GM23338 (cell line): ENCODE results near the gene PTPRR. TPM values are rescaled to one million over a fixed set of nuclear protein-coding genes. Genes with fewer than 3 reads are reported as not detected.

Experiments used
- ATAC-seq: fragments of 200-7000 bp; cut with Tn5 transposase; 3 replicates; pipeline ENCODE4 v1.9.1; 2020
- DNase-seq: peaks from one replicate; pipeline ENCODE4 v3.0.0-alpha.2; 2015; ENCODE audit warnings: low spot score
- H2AFZ ChIP-seq: fragments of 200-600 bp; sonication (generic); 2 replicates; pipeline ENCODE4 v1.8.0; 2016; ENCODE audit warnings: antibody characterized with exemption, mild to moderate bottlenecking, moderate library complexity
- H3F3A ChIP-seq: fragments of 200-600 bp; sonication (generic); replicated peaks from 2 replicates; pipeline ENCODE4 v1.8.0; 2017; ENCODE audit warnings: antibody characterized with exemption, mixed run types, low read depth
- H3K27ac ChIP-seq: fragments of 200-600 bp; sonication (generic); 2 replicates; pipeline ENCODE4 v1.6.1; 2016; ENCODE audit warnings: low read depth
- H3K27me3 ChIP-seq: fragments of 200-600 bp; sonication (generic); 2 replicates; pipeline ENCODE4 v1.8.0; 2016; ENCODE audit warnings: mild to moderate bottlenecking, mixed run types, moderate library complexity; ENCODE audit not compliant: insufficient read depth
- H3K36me3 ChIP-seq: fragments of 200-600 bp; sonication (generic); 2 replicates; pipeline ENCODE4 v1.8.0; 2016; ENCODE audit warnings: mild to moderate bottlenecking; ENCODE audit not compliant: insufficient read depth
- H3K4me1 ChIP-seq: fragments of 200-600 bp; sonication (generic); 2 replicates; pipeline ENCODE4 v1.8.0; 2016; ENCODE audit warnings: mild to moderate bottlenecking, moderate library complexity; ENCODE audit not compliant: insufficient read depth
- H3K4me2 ChIP-seq: fragments of 200-600 bp; sonication (generic); 2 replicates; pipeline ENCODE4 v1.7.1; 2017; ENCODE audit warnings: mixed run types
- H3K4me3 ChIP-seq: fragments of 200-600 bp; sonication (generic); 2 replicates; pipeline ENCODE4 v1.6.1; 2016; ENCODE audit warnings: mixed run types
- H3K79me2 ChIP-seq: fragments of 200-600 bp; sonication (generic); replicated peaks from 2 replicates; pipeline ENCODE4 v1.8.0; 2017; ENCODE audit warnings: mild to moderate bottlenecking; ENCODE audit not compliant: insufficient read depth
- H3K9me2 ChIP-seq: fragments of 200-600 bp; sonication (generic); 2 replicates; pipeline ENCODE4 v1.8.0; 2017; ENCODE audit not compliant: insufficient read depth
- H4K20me1 ChIP-seq: fragments of 200-600 bp; sonication (generic); replicated peaks from 2 replicates; pipeline ENCODE4 v1.8.0; 2017; ENCODE audit warnings: mild to moderate bottlenecking; ENCODE audit not compliant: insufficient read depth
- H3K27ac Mint-ChIP-seq: 2 replicates; pipeline ENCODE4 v1.8.0; 2020; ENCODE audit warnings: inconsistent platforms, mild to moderate bottlenecking, moderate library complexity, mixed read lengths
- H3K27me3 Mint-ChIP-seq: 3 replicates; pipeline ENCODE4 v1.8.0; 2022; ENCODE audit warnings: low read depth, mild to moderate bottlenecking, moderate library complexity, mixed read lengths, inconsistent platforms; ENCODE audit not compliant: insufficient read depth, poor library complexity
- H3K36me3 Mint-ChIP-seq: 3 replicates; pipeline ENCODE4 v1.8.0; 2021; ENCODE audit warnings: low read depth, mild to moderate bottlenecking, inconsistent platforms, moderate library complexity, mixed read lengths
- H3K4me1 Mint-ChIP-seq: 3 replicates; pipeline ENCODE4 v1.8.0; 2020; ENCODE audit warnings: mild to moderate bottlenecking, inconsistent platforms, mixed read lengths
- H3K4me3 Mint-ChIP-seq: 3 replicates; pipeline ENCODE4 v1.8.0; 2021; ENCODE audit warnings: moderate library complexity, mild to moderate bottlenecking, inconsistent platforms, mixed read lengths
- H3K9me3 Mint-ChIP-seq: 3 replicates; pipeline ENCODE4 v1.8.0; 2020; ENCODE audit warnings: moderate library complexity, mild to moderate bottlenecking, inconsistent platforms, mixed read lengths
- CREB1 ChIP-seq: fragments of 250-450 bp; sonication (Bioruptor Pico); IDR thresholded peaks from 2 replicates; pipeline ENCODE4 v1.5.0; 2020; ENCODE audit warnings: low read depth, mild to moderate bottlenecking, moderate library complexity
- CTCF ChIP-seq, 2 experiments: fragments of 200-600 bp in 1 of 2; sonication (generic) in 1 of 2; conservative IDR thresholded peaks; 2 replicates each; pipeline versions ENCODE4 v1.5.1 to v1.6.1; 2016 to 2017; ENCODE audit warnings: antibody characterized with exemption in 2 of 2, low read depth in 2 of 2, mild to moderate bottlenecking in 2 of 2, moderate library complexity in 1 of 2
- EZH2 ChIP-seq: fragments of 200-600 bp; sonication (generic); IDR thresholded peaks from one replicate; pipeline ENCODE4 v1.8.0; 2017; ENCODE audit warnings: antibody characterized with exemption, mild to moderate bottlenecking, low read depth; ENCODE audit not compliant: unreplicated experiment
- EZH2phosphoT487 ChIP-seq: fragments of 200-600 bp; sonication (generic); IDR thresholded peaks from one replicate; pipeline ENCODE4 v1.8.1; 2018; ENCODE audit warnings: antibody characterized with exemption; ENCODE audit not compliant: unreplicated experiment
- JUNB ChIP-seq: IDR thresholded peaks from one replicate; pipeline ENCODE4 v1.6.1; 2016; ENCODE audit warnings: antibody characterized with exemption; ENCODE audit not compliant: unreplicated experiment
- NANOG ChIP-seq: IDR thresholded peaks from 2 replicates; pipeline ENCODE4 v1.6.1; 2016; ENCODE audit warnings: antibody characterized with exemption, borderline replicate concordance
- POLR2AphosphoS5 ChIP-seq: IDR thresholded peaks from 2 replicates; pipeline ENCODE4 v1.6.1; 2016; ENCODE audit warnings: antibody characterized with exemption, low read depth
- STAT1 ChIP-seq: IDR thresholded peaks from one replicate; pipeline ENCODE4 v1.6.1; 2016; ENCODE audit warnings: antibody characterized with exemption; ENCODE audit not compliant: unreplicated experiment
- ZNF114 ChIP-seq: fragments of 250-450 bp; sonication (Bioruptor Pico); IDR thresholded peaks from 2 replicates; pipeline ENCODE4 v1.5.0; 2020; ENCODE audit warnings: mild to moderate bottlenecking, moderate library complexity
- ZNF331 ChIP-seq: fragments of 250-450 bp; sonication (Bioruptor Pico); IDR thresholded peaks from 2 replicates; pipeline ENCODE4 v1.5.0; 2020; ENCODE audit warnings: low read depth, mild to moderate bottlenecking, moderate library complexity
- ZNF462 ChIP-seq: fragments of 250-450 bp; sonication (Bioruptor Pico); IDR thresholded peaks from 2 replicates; pipeline ENCODE4 v1.5.0; 2020; ENCODE audit warnings: mild to moderate bottlenecking, moderate library complexity
- polyA plus RNA-seq: library from polyadenylated mRNA; unstranded; fragments of >200 nt; fragmentation: Nextera tagmentation; extraction: Ambion mirVana; gene quantifications from 2 replicates; pipeline ENCODE4 v1.2.1, GENCODE V29; 2016
- total RNA-seq: library from RNA; depleted of rRNA; stranded (reverse); fragments of >200 nt; shearing (Covaris generic); gene quantifications from 2 replicates; pipeline ENCODE4 v1.2.3, GENCODE V29; 2014
- TF ChIP-seq, protein P1 (sequence below): IDR thresholded peaks from one replicate; pipeline ENCODE4 v1.6.1; 2018; ENCODE audit warnings: antibody characterized with exemption; ENCODE audit not compliant: unreplicated experiment
- TF ChIP-seq, protein P2 (sequence below): IDR thresholded peaks from 2 replicates; pipeline ENCODE4 v1.6.1; 2016; ENCODE audit warnings: antibody characterized with exemption

PTPRR gene
- total and polyA plus RNA-seq, 2 experiments from 2014 or later, result 0.26 to 0.76 TPM

DNA sequence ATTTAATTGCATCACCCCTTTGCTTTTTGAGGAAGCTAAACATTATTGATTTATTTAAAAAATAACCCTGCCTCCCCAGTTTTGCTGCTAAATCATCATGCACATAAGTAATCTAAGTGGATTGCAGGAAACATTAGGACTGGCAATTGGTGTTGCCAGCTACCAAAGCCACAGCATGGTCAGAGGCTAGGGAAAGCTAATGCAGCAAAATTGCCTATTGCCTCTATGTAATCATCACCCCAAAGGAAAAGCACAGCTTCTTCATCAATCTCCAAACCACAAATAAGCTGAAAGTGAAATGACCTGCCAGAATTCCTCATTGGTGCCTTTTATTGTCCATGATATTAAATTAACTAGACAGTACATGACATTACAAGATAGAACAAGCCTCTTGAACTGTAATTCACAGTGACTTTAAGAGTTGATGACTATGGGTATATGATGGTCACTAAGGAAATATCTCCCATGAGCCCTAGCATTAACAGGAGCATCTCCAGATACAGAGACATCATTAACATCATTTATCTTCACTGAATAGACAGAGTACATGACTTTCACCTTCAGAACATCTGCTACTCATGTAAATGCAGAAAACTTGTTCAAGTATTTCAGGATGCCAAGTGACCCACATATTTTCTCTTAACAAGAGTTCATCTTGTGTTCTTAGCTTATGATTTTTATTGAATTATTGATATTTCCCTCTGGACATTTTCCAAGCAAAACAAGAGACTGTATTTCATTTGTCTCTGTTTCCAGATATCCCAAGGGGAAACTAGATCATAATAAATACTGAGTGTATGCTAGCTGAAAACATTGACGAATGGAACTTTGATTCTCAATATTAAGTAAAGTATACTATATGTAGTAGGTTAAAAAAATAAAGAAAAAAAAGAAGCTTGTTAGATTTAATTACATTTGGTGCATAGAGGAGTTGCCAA is 29.4 kb downstream of the PTPRR start:
- no peak overlapping the region for H3K4me3 Mint-ChIP-seq
- H3K79me2 ChIP-seq, result no peaks in the 10 kb centered on the region
- 0 out of 3 replicates have a peak, but pooled peaks cover under 1% of the 10 kb centered on the region for H3K36me3 Mint-ChIP-seq
- H3K9me3 Mint-ChIP-seq, result 0 out of 3 replicates have a peak, but pooled peaks cover 3% of the 10 kb centered on the region
- H3K27me3 ChIP-seq, result no peaks in the 10 kb centered on the region
- no peaks in the 10 kb centered on the region for H3K36me3 ChIP-seq
- no peak overlapping the region for H3K27ac Mint-ChIP-seq
- TF ChIP-seq NANOG (no peak), POLR2AphosphoS5 (no peak), EZH2 (no peak), ZNF331 (CRISPR knock-in tag) (no peak), CREB1 (CRISPR knock-in tag) (no peak), JUNB (no peak), ZNF462 (no peak), STAT1 (no peak), CTCF (conservative IDR thresholded peaks at IDR 0.05; ENCODE audit: low read depth in 2 of 2) (no peak), ZNF114 (CRISPR knock-in tag) (no peak), EZH2phosphoT487 (no peak)
- TF ChIP-seq, protein P1, sequence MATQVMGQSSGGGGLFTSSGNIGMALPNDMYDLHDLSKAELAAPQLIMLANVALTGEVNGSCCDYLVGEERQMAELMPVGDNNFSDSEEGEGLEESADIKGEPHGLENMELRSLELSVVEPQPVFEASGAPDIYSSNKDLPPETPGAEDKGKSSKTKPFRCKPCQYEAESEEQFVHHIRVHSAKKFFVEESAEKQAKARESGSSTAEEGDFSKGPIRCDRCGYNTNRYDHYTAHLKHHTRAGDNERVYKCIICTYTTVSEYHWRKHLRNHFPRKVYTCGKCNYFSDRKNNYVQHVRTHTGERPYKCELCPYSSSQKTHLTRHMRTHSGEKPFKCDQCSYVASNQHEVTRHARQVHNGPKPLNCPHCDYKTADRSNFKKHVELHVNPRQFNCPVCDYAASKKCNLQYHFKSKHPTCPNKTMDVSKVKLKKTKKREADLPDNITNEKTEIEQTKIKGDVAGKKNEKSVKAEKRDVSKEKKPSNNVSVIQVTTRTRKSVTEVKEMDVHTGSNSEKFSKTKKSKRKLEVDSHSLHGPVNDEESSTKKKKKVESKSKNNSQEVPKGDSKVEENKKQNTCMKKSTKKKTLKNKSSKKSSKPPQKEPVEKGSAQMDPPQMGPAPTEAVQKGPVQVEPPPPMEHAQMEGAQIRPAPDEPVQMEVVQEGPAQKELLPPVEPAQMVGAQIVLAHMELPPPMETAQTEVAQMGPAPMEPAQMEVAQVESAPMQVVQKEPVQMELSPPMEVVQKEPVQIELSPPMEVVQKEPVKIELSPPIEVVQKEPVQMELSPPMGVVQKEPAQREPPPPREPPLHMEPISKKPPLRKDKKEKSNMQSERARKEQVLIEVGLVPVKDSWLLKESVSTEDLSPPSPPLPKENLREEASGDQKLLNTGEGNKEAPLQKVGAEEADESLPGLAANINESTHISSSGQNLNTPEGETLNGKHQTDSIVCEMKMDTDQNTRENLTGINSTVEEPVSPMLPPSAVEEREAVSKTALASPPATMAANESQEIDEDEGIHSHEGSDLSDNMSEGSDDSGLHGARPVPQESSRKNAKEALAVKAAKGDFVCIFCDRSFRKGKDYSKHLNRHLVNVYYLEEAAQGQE, result no peak
- TF ChIP-seq, protein P2, sequence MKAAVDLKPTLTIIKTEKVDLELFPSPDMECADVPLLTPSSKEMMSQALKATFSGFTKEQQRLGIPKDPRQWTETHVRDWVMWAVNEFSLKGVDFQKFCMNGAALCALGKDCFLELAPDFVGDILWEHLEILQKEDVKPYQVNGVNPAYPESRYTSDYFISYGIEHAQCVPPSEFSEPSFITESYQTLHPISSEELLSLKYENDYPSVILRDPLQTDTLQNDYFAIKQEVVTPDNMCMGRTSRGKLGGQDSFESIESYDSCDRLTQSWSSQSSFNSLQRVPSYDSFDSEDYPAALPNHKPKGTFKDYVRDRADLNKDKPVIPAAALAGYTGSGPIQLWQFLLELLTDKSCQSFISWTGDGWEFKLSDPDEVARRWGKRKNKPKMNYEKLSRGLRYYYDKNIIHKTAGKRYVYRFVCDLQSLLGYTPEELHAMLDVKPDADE, result no peak
- ATAC-seq (no peak), DNase-seq (no peak)
- no peak overlapping the region for H3K27ac ChIP-seq
- no peaks in the 10 kb centered on the region for H4K20me1 ChIP-seq
- H2AFZ ChIP-seq, result no peak overlapping the region
- H3K4me1 ChIP-seq, result no peaks in the 10 kb centered on the region
- no peaks in the 10 kb centered on the region for H3K9me2 ChIP-seq
- no peak overlapping the region for H3K4me2 ChIP-seq
- H3K4me1 Mint-ChIP-seq, result no peaks in the 10 kb centered on the region
- no peaks in the 10 kb centered on the region for H3F3A ChIP-seq
- no peak overlapping the region for H3K4me3 ChIP-seq
- H3K27me3 Mint-ChIP-seq, result no peaks in the 10 kb centered on the region
